ENCODE data around the gene TRIM44. TPM values are rescaled to one million over a fixed set of nuclear protein-coding genes. Genes with fewer than 3 reads are reported as not detected.
A peak's percentile ranks its signal among the peaks of the same experiment; 100 is the strongest.

Gene TRIM44
- total RNA-seq, 3 donors from 2014 or later, result 31.2 to 47.0 (median 33.1) TPM

GRCh38 chr11:35815556-35816315 lies 153.2 kb downstream of the TRIM44 start:
- no peaks in the 10 kb centered on the region for H3K9me3 ChIP-seq
- H3K27ac ChIP-seq, result no peak overlapping the region
- no peaks in the 10 kb centered on the region for H3K27me3 ChIP-seq
- no peaks in the 10 kb centered on the region for H3K36me3 ChIP-seq
- no peak for DNase-seq (ENCODE audit: low spot score in 2 of 2)
- TF ChIP-seq POLR2A (IDR thresholded peaks at IDR 0.05) (no peak), POLR2AphosphoS5 (IDR thresholded peaks at IDR 0.05) (peak in 1 of 3 donors; percentile 17)
- no peaks in the 10 kb centered on the region for H3K4me1 ChIP-seq
- H3K4me3 ChIP-seq, result no peak overlapping the region
- intact Hi-C loops (cut with DNase I; ENCODE audit: low total_unique reads), result no loop called here

- DNase-seq (ENCODE audit: low spot score in 2 of 2), result no peak
- intact Hi-C loops (cut with DNase I; ENCODE audit: low total_unique reads), result no loop called here
- no peaks in the 10 kb centered on the region for H3K36me3 ChIP-seq
Observed at GRCh38 chr11:35820614-35821013, 158.0 kb downstream of the TRIM44 start.

GRCh38 chr11:35822815-35823495 lies 160.4 kb downstream of the TRIM44 start:
- Histone ChIP-seq H3K4me1 (no peaks in the 10 kb centered on the region), H3K27me3 (no peaks in the 10 kb centered on the region), H3K9me3 (no peaks in the 10 kb centered on the region), H3K27ac (no peak overlapping the region), H3K36me3 (no peaks in the 10 kb centered on the region), H3K4me3 (no peak overlapping the region)
- TF ChIP-seq POLR2AphosphoS5 (IDR thresholded peaks at IDR 0.05), result no peak
- TF ChIP-seq POLR2A (IDR thresholded peaks at IDR 0.05), result no peak
- TF ChIP-seq CTCF (IDR thresholded peaks at IDR 0.05), result no peak
- intact Hi-C loops (cut with DNase I; ENCODE audit: low total_unique reads), result no loop called here
- DNase-seq (ENCODE audit: low spot score in 2 of 2), result no peak

More at GRCh38 chr11:35820614-35821013, 158.0 kb downstream of the TRIM44 start:
- Histone ChIP-seq H3K9me3 (no peaks in the 10 kb centered on the region), H3K4me3 (no peak overlapping the region), H3K4me1 (no peaks in the 10 kb centered on the region), H3K27me3 (no peaks in the 10 kb centered on the region), H3K27ac (no peak overlapping the region)
- TF ChIP-seq POLR2A (IDR thresholded peaks at IDR 0.05), result no peak
- TF ChIP-seq CTCF (IDR thresholded peaks at IDR 0.05), result no peak
- TF ChIP-seq POLR2AphosphoS5 (IDR thresholded peaks at IDR 0.05), result no peak

- no peaks in the 10 kb centered on the region for H3K9me3 ChIP-seq
- H3K27ac ChIP-seq, result no peak overlapping the region
- H3K36me3 ChIP-seq, result no peaks in the 10 kb centered on the region
- no peak overlapping the region for H3K4me3 ChIP-seq
- intact Hi-C loops (cut with DNase I; ENCODE audit: low total_unique reads), result no loop called here
- H3K27me3 ChIP-seq, result no peaks in the 10 kb centered on the region
- no peaks in the 10 kb centered on the region for H3K4me1 ChIP-seq
- TF ChIP-seq POLR2AphosphoS5 (IDR thresholded peaks at IDR 0.05) (no peak), POLR2A (IDR thresholded peaks at IDR 0.05) (no peak), CTCF (IDR thresholded peaks at IDR 0.05) (no peak)
- no peak for DNase-seq (ENCODE audit: low spot score in 2 of 2)
Observed at GRCh38 chr11:35823742-35824298, 161.2 kb downstream of the TRIM44 start.

GRCh38 chr11:35825386-35825785 lies 162.8 kb downstream of the TRIM44 start:
- intact Hi-C loops (cut with DNase I; ENCODE audit: low total_unique reads), result no loop called here
- Histone ChIP-seq H3K4me1 (no peaks in the 10 kb centered on the region), H3K27ac (no peak overlapping the region), H3K27me3 (no peaks in the 10 kb centered on the region), H3K36me3 (no peaks in the 10 kb centered on the region), H3K9me3 (no peaks in the 10 kb centered on the region), H3K4me3 (no peak overlapping the region)
- DNase-seq (ENCODE audit: low spot score in 2 of 2), result no peak
- TF ChIP-seq CTCF (IDR thresholded peaks at IDR 0.05) (no peak), POLR2A (IDR thresholded peaks at IDR 0.05) (no peak), POLR2AphosphoS5 (IDR thresholded peaks at IDR 0.05) (no peak)

Measured in breast epithelium (tissue), 4 donors.